Prostate gland (tissue), 2 donors: ENCODE data around the gene SUSD5.

Experiments used
- POLR2A ChIP-seq: fragments of 450-650 bp; IDR thresholded peaks from one replicate; pipeline ENCODE4 v1.6.1; 2016; ENCODE audit warnings: antibody characterized with exemption, mild to moderate bottlenecking
- POLR2AphosphoS5 ChIP-seq: sonication (generic); formaldehyde crosslinking; IDR thresholded peaks from one replicate; pipeline ENCODE4 v1.6.1; 2017; ENCODE audit warnings: antibody characterized with exemption
- TF ChIP-seq, protein P1 (sequence below), 4 experiments: fragments of 200-600 bp in 2 of 4; fragments of 450-650 bp in 2 of 4; sonication (generic) in 2 of 4; IDR thresholded peaks; 1 replicate in 3 of 4; 2 replicates in 1 of 4; pipeline ENCODE4 v1.5.1; 2016 to 2019; ENCODE audit warnings: antibody characterized with exemption in 4 of 4, mild to moderate bottlenecking in 2 of 4, moderate library complexity in 2 of 4

DNA sequence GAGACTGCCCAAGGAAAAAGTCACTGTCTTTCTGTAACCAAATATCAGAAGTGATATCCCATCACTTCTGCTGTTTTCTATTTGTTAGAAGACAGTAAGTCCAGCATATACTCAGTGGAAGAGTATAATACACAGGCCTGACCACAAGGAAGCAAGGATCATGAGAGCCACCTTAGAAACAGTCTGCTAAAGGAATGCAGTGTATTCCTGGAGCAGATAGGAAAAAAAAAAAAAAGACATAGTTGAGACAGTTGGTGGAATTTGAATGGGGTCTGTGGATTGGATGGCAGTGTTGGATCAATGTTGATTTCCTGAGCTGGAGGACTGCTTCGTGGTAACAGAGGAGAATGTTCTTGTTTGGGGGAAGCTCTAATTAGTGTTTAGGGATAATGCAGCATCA, 32.1 kb upstream of the SUSD5 start:
- TF ChIP-seq, protein P1, sequence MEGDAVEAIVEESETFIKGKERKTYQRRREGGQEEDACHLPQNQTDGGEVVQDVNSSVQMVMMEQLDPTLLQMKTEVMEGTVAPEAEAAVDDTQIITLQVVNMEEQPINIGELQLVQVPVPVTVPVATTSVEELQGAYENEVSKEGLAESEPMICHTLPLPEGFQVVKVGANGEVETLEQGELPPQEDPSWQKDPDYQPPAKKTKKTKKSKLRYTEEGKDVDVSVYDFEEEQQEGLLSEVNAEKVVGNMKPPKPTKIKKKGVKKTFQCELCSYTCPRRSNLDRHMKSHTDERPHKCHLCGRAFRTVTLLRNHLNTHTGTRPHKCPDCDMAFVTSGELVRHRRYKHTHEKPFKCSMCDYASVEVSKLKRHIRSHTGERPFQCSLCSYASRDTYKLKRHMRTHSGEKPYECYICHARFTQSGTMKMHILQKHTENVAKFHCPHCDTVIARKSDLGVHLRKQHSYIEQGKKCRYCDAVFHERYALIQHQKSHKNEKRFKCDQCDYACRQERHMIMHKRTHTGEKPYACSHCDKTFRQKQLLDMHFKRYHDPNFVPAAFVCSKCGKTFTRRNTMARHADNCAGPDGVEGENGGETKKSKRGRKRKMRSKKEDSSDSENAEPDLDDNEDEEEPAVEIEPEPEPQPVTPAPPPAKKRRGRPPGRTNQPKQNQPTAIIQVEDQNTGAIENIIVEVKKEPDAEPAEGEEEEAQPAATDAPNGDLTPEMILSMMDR (IDR thresholded peaks at IDR 0.05), result no peak
- TF ChIP-seq POLR2A, result no peak
- TF ChIP-seq POLR2AphosphoS5, result no peak
